Ishikawa (cell line): ENCODE results near the gene IGFL1.

Source experiments
- RAD21 ChIP-seq: IDR thresholded peaks from 2 replicates; pipeline ENCODE4 v1.6.1; 2012; ENCODE audit warnings: low read depth
- TF ChIP-seq, protein P1 (sequence below): IDR thresholded peaks from 2 replicates; pipeline ENCODE4 v1.6.1; 2012

DNA sequence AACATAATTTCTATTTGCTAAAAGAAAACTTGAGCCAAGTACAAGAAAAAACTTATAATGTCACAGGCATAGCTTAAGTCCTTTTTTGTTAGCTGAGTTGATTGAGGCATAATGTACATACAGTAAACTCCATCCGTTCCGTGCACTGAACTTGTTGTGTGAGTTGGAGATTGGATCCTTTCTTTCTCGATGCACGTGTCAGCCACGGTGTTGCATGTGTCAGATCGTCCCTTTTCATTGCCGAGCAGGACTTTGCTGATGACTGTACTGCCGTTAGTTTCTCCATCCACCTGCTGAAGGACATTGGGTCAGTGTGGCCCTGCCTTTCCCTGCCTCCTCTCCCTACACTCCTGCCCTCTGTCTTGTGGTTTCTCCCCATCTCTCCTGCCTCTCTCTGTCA lies 47.1 kb upstream of the IGFL1 start:
- TF ChIP-seq, protein P1, sequence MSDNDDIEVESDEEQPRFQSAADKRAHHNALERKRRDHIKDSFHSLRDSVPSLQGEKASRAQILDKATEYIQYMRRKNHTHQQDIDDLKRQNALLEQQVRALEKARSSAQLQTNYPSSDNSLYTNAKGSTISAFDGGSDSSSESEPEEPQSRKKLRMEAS, result no peak
- no peak for TF ChIP-seq RAD21
